H9 (cell line): ENCODE results near the gene SLC27A6. TPM values are rescaled to one million over a fixed set of nuclear protein-coding genes. Genes with fewer than 3 reads are reported as not detected.

Experiments
- DNase-seq: peaks from one replicate; pipeline ENCODE4 v3.0.0-alpha.2; 2017
- H2AFZ ChIP-seq: one replicate; pipeline ENCODE4 v1.6.1; 2013; ENCODE audit warnings: mild to moderate bottlenecking, low read length, control low read depth, moderate library complexity
- H2AK5ac ChIP-seq: 2 replicates; pipeline ENCODE4 v1.6.1; 2013; ENCODE audit warnings: low read length, control low read depth, mixed read lengths; ENCODE audit not compliant: insufficient read length
- H2BK120ac ChIP-seq: one replicate; pipeline ENCODE4 v1.6.1; 2013; ENCODE audit warnings: low read depth, mild to moderate bottlenecking, low read length, control low read depth, inconsistent platforms; ENCODE audit not compliant: poor library complexity, severe bottlenecking
- H2BK12ac ChIP-seq: 2 replicates; pipeline ENCODE4 v1.6.1; 2013; ENCODE audit warnings: low read length, control low read depth, mixed read lengths, low read depth; ENCODE audit not compliant: insufficient read length
- H2BK15ac ChIP-seq: 2 replicates; pipeline ENCODE4 v1.6.1; 2013; ENCODE audit warnings: low read depth, low read length, control low read depth
- H2BK20ac ChIP-seq: one replicate; pipeline ENCODE4 v1.6.1; 2013; ENCODE audit warnings: low read depth, mild to moderate bottlenecking, low read length, control low read depth, inconsistent platforms; ENCODE audit not compliant: poor library complexity, severe bottlenecking
- H2BK5ac ChIP-seq: 2 replicates; pipeline ENCODE4 v1.6.1; 2013; ENCODE audit warnings: low read length, control low read depth, mixed read lengths; ENCODE audit not compliant: insufficient read length
- H3K14ac ChIP-seq: 2 replicates; pipeline ENCODE4 v1.6.1; 2013; ENCODE audit warnings: low read length, control low read depth; ENCODE audit not compliant: insufficient read depth
- H3K18ac ChIP-seq: 2 replicates; pipeline ENCODE4 v1.6.1; 2013; ENCODE audit warnings: low read depth, mild to moderate bottlenecking, mixed read lengths, low read length, control low read depth; ENCODE audit not compliant: insufficient read length
- H3K23ac ChIP-seq: 2 replicates; pipeline ENCODE4 v1.6.1; 2013; ENCODE audit warnings: low read length, control low read depth, mixed read lengths, low read depth; ENCODE audit not compliant: insufficient read length
- H3K23me2 ChIP-seq: 2 replicates; pipeline ENCODE4 v1.6.1; 2013; ENCODE audit warnings: low read depth, mild to moderate bottlenecking, mixed read lengths, low read length, control low read depth; ENCODE audit not compliant: insufficient read length, poor library complexity, severe bottlenecking
- H3K27ac ChIP-seq: 2 replicates; pipeline ENCODE4 v1.5.1; 2013; ENCODE audit warnings: low read length, control low read depth, mixed read lengths, low read depth; ENCODE audit not compliant: insufficient read length
- H3K27me3 ChIP-seq: 2 replicates; pipeline ENCODE4 v1.6.1; 2013; ENCODE audit warnings: low read length, control low read depth, inconsistent platforms; ENCODE audit not compliant: insufficient read depth
- H3K4ac ChIP-seq: 2 replicates; pipeline ENCODE4 v1.6.1; 2013; ENCODE audit warnings: low read depth, mild to moderate bottlenecking, control low read depth, inconsistent platforms, low read length, moderate library complexity
- H3K4me1 ChIP-seq: 2 replicates; pipeline ENCODE4 v1.6.1; 2013; ENCODE audit warnings: low read length, control low read depth, inconsistent platforms; ENCODE audit not compliant: insufficient read depth
- H3K4me2 ChIP-seq: 2 replicates; pipeline ENCODE4 v1.6.1; 2013; ENCODE audit warnings: low read length, control low read depth, mixed read lengths; ENCODE audit not compliant: insufficient read length, insufficient read depth
- H3K56ac ChIP-seq: 2 replicates; pipeline ENCODE4 v1.6.1; 2013; ENCODE audit warnings: low read depth, mild to moderate bottlenecking, mixed read lengths, low read length, control low read depth; ENCODE audit not compliant: insufficient read length
- H3K79me1 ChIP-seq: 2 replicates; pipeline ENCODE4 v1.6.1; 2013; ENCODE audit warnings: low read depth, mild to moderate bottlenecking, moderate library complexity, low read length, control low read depth, inconsistent platforms; ENCODE audit not compliant: insufficient read depth, poor library complexity, severe bottlenecking
- H3K79me2 ChIP-seq: 2 replicates; pipeline ENCODE4 v1.6.1; 2013; ENCODE audit warnings: low read length, control low read depth, inconsistent platforms; ENCODE audit not compliant: insufficient read depth
- H3K9ac ChIP-seq: 2 replicates; pipeline ENCODE4 v1.6.1; 2013; ENCODE audit warnings: low read length, control low read depth, mixed read lengths; ENCODE audit not compliant: insufficient read length; ENCODE audit errors: extremely low read depth
- H3K9me3 ChIP-seq: one replicate; pipeline ENCODE4 v1.6.1; 2013; ENCODE audit warnings: low read depth, low read length, inconsistent platforms; ENCODE audit not compliant: control insufficient read depth
- H3T11ph ChIP-seq: one replicate; pipeline ENCODE4 v1.6.1; 2013; ENCODE audit warnings: mild to moderate bottlenecking, low read length, control low read depth, inconsistent platforms
- H4K20me1 ChIP-seq: one replicate; pipeline ENCODE4 v1.6.1; 2013; ENCODE audit not compliant: control insufficient read depth, insufficient read length, insufficient read depth
- H4K5ac ChIP-seq: 2 replicates; pipeline ENCODE4 v1.6.1; 2013; ENCODE audit warnings: low read depth, mild to moderate bottlenecking, mixed read lengths, low read length, control low read depth; ENCODE audit not compliant: insufficient read length
- H4K8ac ChIP-seq: replicated peaks from 2 replicates; pipeline ENCODE4 v1.6.1; 2013; ENCODE audit warnings: low read length, control low read depth, mixed read lengths, low read depth; ENCODE audit not compliant: insufficient read length
- H4K91ac ChIP-seq: 2 replicates; pipeline ENCODE4 v1.6.1; 2013; ENCODE audit warnings: low read depth, mild to moderate bottlenecking, moderate library complexity, mixed read lengths, low read length, control low read depth; ENCODE audit not compliant: insufficient read length
- H3K27ac Mint-ChIP-seq, 3 experiments: 2 replicates in 2 of 3; 3 replicates in 1 of 3; pipeline ENCODE4 v1.8.0; 2020 to 2021; ENCODE audit warnings: mixed read lengths in 3 of 3, mild to moderate bottlenecking in 1 of 3, moderate library complexity in 1 of 3
- H3K27me3 Mint-ChIP-seq: 2 replicates; pipeline ENCODE4 v1.8.0; 2021; ENCODE audit warnings: low read depth, mild to moderate bottlenecking, moderate library complexity, mixed read lengths
- H3K36me3 Mint-ChIP-seq, 3 experiments: 2 replicates in 2 of 3; 3 replicates in 1 of 3; pipeline ENCODE4 v1.8.0; 2020 to 2021; ENCODE audit warnings: low read depth in 3 of 3, mixed read lengths in 3 of 3; ENCODE audit not compliant: insufficient read depth in 1 of 3
- H3K4me1 Mint-ChIP-seq, 2 experiments: 2 replicates each; pipeline ENCODE4 v1.8.0; 2020; ENCODE audit warnings: mixed read lengths in 2 of 2
- H3K4me3 Mint-ChIP-seq, 2 experiments: 2 replicates in 1 of 2; 3 replicates in 1 of 2; pipeline ENCODE4 v1.8.0; 2020 to 2021; ENCODE audit warnings: mild to moderate bottlenecking in 2 of 2, mixed read lengths in 2 of 2, moderate library complexity in 1 of 2
- H3K9me3 Mint-ChIP-seq, 2 experiments: 2 replicates in 1 of 2; 3 replicates in 1 of 2; pipeline ENCODE4 v1.8.0; 2020; ENCODE audit warnings: mild to moderate bottlenecking in 2 of 2, mixed read lengths in 2 of 2, moderate library complexity in 1 of 2
- total RNA-seq: library from RNA; stranded (reverse); gene quantifications from 2 replicates; pipeline ENCODE4 v1.2.1, GENCODE V29; 2021
- TF ChIP-seq, protein P1 (sequence below): fragments of 200-600 bp; sonication (generic); conservative IDR thresholded peaks from 3 replicates; pipeline ENCODE4 v1.8.0; 2021; ENCODE audit warnings: antibody characterized with exemption, mild to moderate bottlenecking

SLC27A6 gene
- total RNA-seq, 1 experiment from 2014 or later, result 3.0 TPM

GRCh38 chr5:129018837-129019236 lies 53.5 kb downstream of the SLC27A6 start:
- Mint-ChIP-seq H3K4me3 (no peak overlapping the region), H3K27me3 (no peaks in the 10 kb centered on the region), H3K9me3 (no peaks in the 10 kb centered on the region; a peak in 1 of 5 replicates), H3K4me1 (no peaks in the 10 kb centered on the region), H3K36me3 (no peaks in the 10 kb centered on the region), H3K27ac (no peak overlapping the region; a peak in 1 of 7 replicates)
- Histone ChIP-seq H3K9ac (no peak overlapping the region), H2BK120ac (no peak overlapping the region), H2BK5ac (no peak overlapping the region), H3K18ac (no peak overlapping the region), H2BK15ac (no peak overlapping the region), H3K56ac (no peak overlapping the region), H3K4ac (no peak overlapping the region), H2BK12ac (no peak overlapping the region), H3K27me3 (no peaks in the 10 kb centered on the region), H3K23ac (no peak overlapping the region), H3K9me3 (no peaks in the 10 kb centered on the region), H4K5ac (no peak overlapping the region), H4K8ac (no peak overlapping the region), H3K4me1 (no peaks in the 10 kb centered on the region), H3T11ph (no peak overlapping the region), H3K79me1 (no peaks in the 10 kb centered on the region), H3K79me2 (no peaks in the 10 kb centered on the region), H3K14ac (no peak overlapping the region), H3K23me2 (no peaks in the 10 kb centered on the region), H4K91ac (no peak overlapping the region), H3K4me2 (no peak overlapping the region), H4K20me1 (no peaks in the 10 kb centered on the region), H2AFZ (no peak overlapping the region), H2AK5ac (no peak overlapping the region), H3K27ac (no peak overlapping the region), H2BK20ac (no peak overlapping the region)
- TF ChIP-seq, protein P1, sequence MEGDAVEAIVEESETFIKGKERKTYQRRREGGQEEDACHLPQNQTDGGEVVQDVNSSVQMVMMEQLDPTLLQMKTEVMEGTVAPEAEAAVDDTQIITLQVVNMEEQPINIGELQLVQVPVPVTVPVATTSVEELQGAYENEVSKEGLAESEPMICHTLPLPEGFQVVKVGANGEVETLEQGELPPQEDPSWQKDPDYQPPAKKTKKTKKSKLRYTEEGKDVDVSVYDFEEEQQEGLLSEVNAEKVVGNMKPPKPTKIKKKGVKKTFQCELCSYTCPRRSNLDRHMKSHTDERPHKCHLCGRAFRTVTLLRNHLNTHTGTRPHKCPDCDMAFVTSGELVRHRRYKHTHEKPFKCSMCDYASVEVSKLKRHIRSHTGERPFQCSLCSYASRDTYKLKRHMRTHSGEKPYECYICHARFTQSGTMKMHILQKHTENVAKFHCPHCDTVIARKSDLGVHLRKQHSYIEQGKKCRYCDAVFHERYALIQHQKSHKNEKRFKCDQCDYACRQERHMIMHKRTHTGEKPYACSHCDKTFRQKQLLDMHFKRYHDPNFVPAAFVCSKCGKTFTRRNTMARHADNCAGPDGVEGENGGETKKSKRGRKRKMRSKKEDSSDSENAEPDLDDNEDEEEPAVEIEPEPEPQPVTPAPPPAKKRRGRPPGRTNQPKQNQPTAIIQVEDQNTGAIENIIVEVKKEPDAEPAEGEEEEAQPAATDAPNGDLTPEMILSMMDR, result no peak
- DNase-seq, result no peak
